ENCODE data around the gene RSPRY1. TPM values are rescaled to one million over a fixed set of nuclear protein-coding genes. Genes with fewer than 3 reads are reported as not detected.

Gene RSPRY1
- total RNA-seq, 1 donor = 64.8 TPM

- no peak overlapping the region for H3K4me3 ChIP-seq (ENCODE audit: low read depth, low read length)
- no peak for TF ChIP-seq CTCF (IDR thresholded peaks at IDR 0.05; ENCODE audit: insufficient read depth, low read depth, low read length)
- peak; percentile 57 for DNase-seq (ENCODE audit: low read depth)
Measured at GRCh38 chr16:57165938-57166337, 20.2 kb upstream of the RSPRY1 start.

GRCh38 chr16:57166451-57166850, 19.7 kb upstream of the RSPRY1 start:
- no peak for TF ChIP-seq CTCF (IDR thresholded peaks at IDR 0.05; ENCODE audit: insufficient read depth, low read depth, low read length)

GRCh38 chr16:57166951-57167350, 19.2 kb upstream of the RSPRY1 start:
- H3K4me3 ChIP-seq (ENCODE audit: low read depth, low read length) = no peak overlapping the region
- no peak for TF ChIP-seq CTCF (IDR thresholded peaks at IDR 0.05; ENCODE audit: insufficient read depth, low read depth, low read length)
- peak; percentile 12 for DNase-seq (ENCODE audit: low read depth)

More at GRCh38 chr16:57166451-57166850, 19.7 kb upstream of the RSPRY1 start:
- DNase-seq (ENCODE audit: low read depth) = no peak
- no peak overlapping the region for H3K4me3 ChIP-seq (ENCODE audit: low read depth, low read length)

DNA sequence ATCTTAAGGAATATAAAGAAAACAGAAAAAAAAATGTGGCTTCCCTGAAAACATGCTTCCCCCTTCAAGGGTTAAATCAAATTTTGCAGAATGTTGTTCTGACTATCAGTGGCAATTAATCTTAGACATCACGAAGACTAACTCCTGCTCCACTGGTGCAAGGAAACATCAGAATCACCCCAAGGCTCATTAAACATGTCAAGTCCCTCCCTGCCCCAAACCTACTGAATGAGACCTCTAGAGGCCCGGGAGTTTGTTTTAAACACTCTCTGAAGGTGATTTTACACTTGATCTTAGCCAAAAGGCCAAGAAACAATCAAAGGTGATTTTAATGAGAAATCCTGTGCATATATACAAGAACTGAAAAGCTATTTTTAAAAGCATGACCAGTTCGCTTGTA, 18.6 kb upstream of the RSPRY1 start:
- no peak for TF ChIP-seq CTCF (IDR thresholded peaks at IDR 0.05; ENCODE audit: insufficient read depth, low read depth, low read length)
- no peak overlapping the region for H3K4me3 ChIP-seq (ENCODE audit: low read depth, low read length)
- no peak for DNase-seq (ENCODE audit: low read depth)

- DNase-seq (ENCODE audit: low read depth) = peak; percentile 82
- TF ChIP-seq CTCF (IDR thresholded peaks at IDR 0.05; ENCODE audit: insufficient read depth, low read depth, low read length) = peak; percentile 73
Measured at GRCh38 chr16:57167953-57168352, 18.2 kb upstream of the RSPRY1 start.

GRCh38 chr16:57169327-57169726, 16.8 kb upstream of the RSPRY1 start:
- DNase-seq (ENCODE audit: low read depth) = peak; percentile 39
- TF ChIP-seq CTCF (IDR thresholded peaks at IDR 0.05; ENCODE audit: insufficient read depth, low read depth, low read length) = no peak
- no peak overlapping the region for H3K4me3 ChIP-seq (ENCODE audit: low read depth, low read length)

More at GRCh38 chr16:57167953-57168352, 18.2 kb upstream of the RSPRY1 start:
- no peak overlapping the region for H3K4me3 ChIP-seq (ENCODE audit: low read depth, low read length)

DNA sequence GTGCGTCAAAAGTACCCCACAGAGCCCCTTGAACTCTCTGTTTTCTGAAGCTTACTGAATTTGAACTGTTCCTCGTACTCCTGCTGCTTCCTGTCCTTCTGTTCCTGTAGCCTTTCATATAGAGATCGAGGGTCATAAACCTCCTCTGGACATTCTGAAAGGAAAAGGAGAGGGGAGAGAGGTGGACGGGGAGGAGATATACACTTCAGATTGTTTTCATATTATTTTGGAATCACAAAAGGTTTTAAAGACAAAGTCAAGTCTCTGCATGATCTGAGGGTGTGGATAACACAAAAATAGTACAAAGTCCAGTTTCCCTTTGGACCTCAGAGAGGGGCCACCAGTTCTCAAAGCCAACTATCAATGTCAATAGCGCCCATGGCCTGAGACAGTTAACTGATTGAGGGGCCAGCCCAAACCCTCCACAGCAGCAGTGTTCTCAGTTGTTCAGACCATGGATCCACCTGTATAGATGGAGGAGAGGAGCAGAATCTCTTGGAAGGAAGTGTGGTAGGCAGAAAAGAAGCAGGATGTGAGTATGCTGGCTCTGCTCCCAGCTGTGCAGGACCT, 13.3 kb upstream of the RSPRY1 start:
- no peak for TF ChIP-seq CTCF (IDR thresholded peaks at IDR 0.05; ENCODE audit: insufficient read depth, low read depth, low read length)
- no peak overlapping the region for H3K4me3 ChIP-seq (ENCODE audit: low read depth, low read length)
- DNase-seq (ENCODE audit: low read depth) = no peak
